Colonic mucosa (tissue), 4 donors: ENCODE measurements around the gene GRHL1. TPM values are rescaled to one million over a fixed set of nuclear protein-coding genes. Genes with fewer than 3 reads are reported as not detected.

Source experiments
- DNase-seq: peaks from one replicate; pipeline ENCODE4 v3.0.0-alpha.2; 2020
- H3K27ac ChIP-seq: fragments of 200-600 bp; one replicate; pipeline ENCODE4 v1.8.0; 2021
- H3K27me3 ChIP-seq: fragments of 200-600 bp; one replicate; pipeline ENCODE4 v1.8.0; 2021
- H3K36me3 ChIP-seq: fragments of 200-600 bp; one replicate; pipeline ENCODE4 v1.8.0; 2021
- H3K4me1 ChIP-seq: fragments of 200-600 bp; one replicate; pipeline ENCODE4 v1.8.0; 2021; ENCODE audit warnings: mild to moderate bottlenecking
- H3K4me3 ChIP-seq: fragments of 200-600 bp; one replicate; pipeline ENCODE4 v1.8.0; 2021
- H3K9ac ChIP-seq, 2 donors: one replicate each; pipeline ENCODE4 v1.7.0; 2013; ENCODE audit warnings: control low read depth in 2 of 2, low read depth in 2 of 2, low read length in 2 of 2
- H3K9me3 ChIP-seq: fragments of 200-600 bp; one replicate; pipeline ENCODE4 v1.8.0; 2021
- CTCF ChIP-seq: fragments of 200-600 bp; IDR thresholded peaks from one replicate; pipeline ENCODE4 v1.8.0; 2022; ENCODE audit warnings: antibody characterized with exemption, mild to moderate bottlenecking
- intact Hi-C: fragments of 100-400 bp; cut with DNase I; formaldehyde crosslinking; loops from one replicate; pipeline ENCODE4 v1.14.1; 2022
- total RNA-seq, 2 donors: library from RNA; stranded (reverse); fragmentation: NEBNext Ultra II Directional in 1 of 2; extraction: Animal tissue kit (Norgen Biotek cat#: 25700) in 1 of 2; gene quantifications; one replicate each; pipeline ENCODE4 v1.2.1, GENCODE V29; 2021
- donor health status: healthy.
- donor health status: DM: no; HTN: no; CAD: no.
- donor health status: DM: no; HTN: no; CAD: no.

Gene GRHL1
- total RNA-seq, 2 donors from 2014 or later: 1.6 to 1.9 TPM

- TF ChIP-seq CTCF: no peak
- intact Hi-C loops: no loop called here
- no peak overlapping the region for H3K27ac ChIP-seq
- no peak for DNase-seq
- no peaks in the 10 kb centered on the region for H3K9me3 ChIP-seq
- H3K4me1 ChIP-seq: no peaks in the 10 kb centered on the region
- H3K9ac ChIP-seq: no peak overlapping the region
- H3K4me3 ChIP-seq: no peak overlapping the region
- no peaks in the 10 kb centered on the region for H3K27me3 ChIP-seq
- no peaks in the 10 kb centered on the region for H3K36me3 ChIP-seq
Observed at GRCh38 chr2:10001586-10001985, 50.1 kb downstream of the GRHL1 start.

- Histone ChIP-seq H3K9me3 (no peaks in the 10 kb centered on the region), H3K36me3 (no peaks in the 10 kb centered on the region), H3K4me1 (no peaks in the 10 kb centered on the region), H3K4me3 (no peak overlapping the region), H3K27me3 (no peaks in the 10 kb centered on the region), H3K9ac (no peak overlapping the region), H3K27ac (no peak overlapping the region)
- no peak for DNase-seq
- no peak for TF ChIP-seq CTCF
- intact Hi-C loops: no loop called here
Observed at GRCh38 chr2:10002109-10002508, 50.6 kb downstream of the GRHL1 start.

- no peak overlapping the region for H3K9ac ChIP-seq
- H3K27me3 ChIP-seq: no peaks in the 10 kb centered on the region
- H3K9me3 ChIP-seq: no peaks in the 10 kb centered on the region
- intact Hi-C loops: no loop called here
- no peaks in the 10 kb centered on the region for H3K4me1 ChIP-seq
- no peak overlapping the region for H3K4me3 ChIP-seq
- no peak for TF ChIP-seq CTCF
- no peaks in the 10 kb centered on the region for H3K36me3 ChIP-seq
- no peak overlapping the region for H3K27ac ChIP-seq
- no peak for DNase-seq
Observed at GRCh38 chr2:10002681-10003080, 51.2 kb downstream of the GRHL1 start.

- no peak for TF ChIP-seq CTCF
- intact Hi-C loops: no loop called here
Observed at GRCh38 chr2:10003206-10004125, 52.0 kb downstream of the GRHL1 start.

GRCh38 chr2:10004401-10004800 lies 52.9 kb downstream of the GRHL1 start:
- no peak overlapping the region for H3K27ac ChIP-seq
- DNase-seq: no peak
- intact Hi-C loops: no loop called here

More at GRCh38 chr2:10003206-10004125, 52.0 kb downstream of the GRHL1 start:
- Histone ChIP-seq H3K9ac (no peak overlapping the region), H3K4me3 (no peak overlapping the region), H3K4me1 (no peaks in the 10 kb centered on the region), H3K36me3 (no peaks in the 10 kb centered on the region), H3K27me3 (no peaks in the 10 kb centered on the region), H3K9me3 (no peaks in the 10 kb centered on the region), H3K27ac (no peak overlapping the region)
- no peak for DNase-seq

More at GRCh38 chr2:10004401-10004800, 52.9 kb downstream of the GRHL1 start:
- H3K9me3 ChIP-seq: no peaks in the 10 kb centered on the region
- no peak for TF ChIP-seq CTCF
- H3K4me1 ChIP-seq: no peaks in the 10 kb centered on the region
- H3K36me3 ChIP-seq: no peaks in the 10 kb centered on the region
- no peak overlapping the region for H3K9ac ChIP-seq
- H3K27me3 ChIP-seq: no peaks in the 10 kb centered on the region
- H3K4me3 ChIP-seq: no peak overlapping the region
